Sigmoid colon (tissue), 4 donors: Measurements from ENCODE around the gene LRCH1.

Experiments
- POLR2A ChIP-seq, 2 donors: fragments of 450-650 bp; IDR thresholded peaks; one replicate each; pipeline ENCODE4 v1.6.1; 2016; ENCODE audit warnings: antibody characterized with exemption in 2 of 2, mild to moderate bottlenecking in 2 of 2, moderate library complexity in 2 of 2
- POLR2AphosphoS5 ChIP-seq, 4 donors: sonication (generic); formaldehyde crosslinking; IDR thresholded peaks; one replicate each; pipeline ENCODE4 v1.6.1; 2017; ENCODE audit warnings: antibody characterized with exemption in 4 of 4
- TF ChIP-seq, protein P1 (sequence below), 4 experiments: fragments of 450-650 bp in 3 of 4; fragments of 200-600 bp in 1 of 4; IDR thresholded peaks; one replicate each; pipeline ENCODE4 v1.5.1; 2016 to 2019; ENCODE audit warnings: antibody characterized with exemption in 4 of 4, mild to moderate bottlenecking in 3 of 4, moderate library complexity in 2 of 4

DNA sequence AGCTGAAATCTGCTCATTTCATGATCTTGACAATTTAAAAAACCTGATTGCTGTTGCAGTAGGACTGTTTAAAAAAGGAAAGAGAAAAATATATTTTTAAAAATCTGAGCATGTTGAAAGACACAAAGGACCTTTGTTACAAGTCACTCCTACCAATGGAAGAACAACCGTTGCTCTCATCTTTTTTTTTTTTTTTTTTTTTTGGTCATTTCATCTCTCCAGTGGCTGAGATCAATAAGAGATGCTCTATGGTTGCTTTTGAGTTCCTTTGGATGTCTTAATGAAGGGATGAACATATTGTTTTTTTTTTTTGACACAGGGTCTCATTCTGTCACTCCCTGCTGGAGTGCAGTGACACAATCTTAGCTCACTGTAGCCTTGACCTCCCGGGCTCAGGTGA, 29.2 kb downstream of the LRCH1 start:
- TF ChIP-seq, protein P1, sequence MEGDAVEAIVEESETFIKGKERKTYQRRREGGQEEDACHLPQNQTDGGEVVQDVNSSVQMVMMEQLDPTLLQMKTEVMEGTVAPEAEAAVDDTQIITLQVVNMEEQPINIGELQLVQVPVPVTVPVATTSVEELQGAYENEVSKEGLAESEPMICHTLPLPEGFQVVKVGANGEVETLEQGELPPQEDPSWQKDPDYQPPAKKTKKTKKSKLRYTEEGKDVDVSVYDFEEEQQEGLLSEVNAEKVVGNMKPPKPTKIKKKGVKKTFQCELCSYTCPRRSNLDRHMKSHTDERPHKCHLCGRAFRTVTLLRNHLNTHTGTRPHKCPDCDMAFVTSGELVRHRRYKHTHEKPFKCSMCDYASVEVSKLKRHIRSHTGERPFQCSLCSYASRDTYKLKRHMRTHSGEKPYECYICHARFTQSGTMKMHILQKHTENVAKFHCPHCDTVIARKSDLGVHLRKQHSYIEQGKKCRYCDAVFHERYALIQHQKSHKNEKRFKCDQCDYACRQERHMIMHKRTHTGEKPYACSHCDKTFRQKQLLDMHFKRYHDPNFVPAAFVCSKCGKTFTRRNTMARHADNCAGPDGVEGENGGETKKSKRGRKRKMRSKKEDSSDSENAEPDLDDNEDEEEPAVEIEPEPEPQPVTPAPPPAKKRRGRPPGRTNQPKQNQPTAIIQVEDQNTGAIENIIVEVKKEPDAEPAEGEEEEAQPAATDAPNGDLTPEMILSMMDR (IDR thresholded peaks at IDR 0.05): no peak
- TF ChIP-seq POLR2AphosphoS5 (IDR thresholded peaks at IDR 0.05) (no peak), POLR2A (IDR thresholded peaks at IDR 0.05) (no peak)
